Neutrophil (primary cell): ENCODE results near the gene ITM2B.

Experiments
- H3K27ac ChIP-seq: fragments of 200-600 bp; sonication (generic); 2 replicates; pipeline ENCODE4 v1.5.1; 2016; ENCODE audit warnings: mild to moderate bottlenecking, moderate library complexity
- H3K27me3 ChIP-seq: fragments of 200-600 bp; sonication (generic); 2 replicates; pipeline ENCODE4 v1.6.0; 2016; ENCODE audit warnings: mild to moderate bottlenecking
- H3K36me3 ChIP-seq: fragments of 200-600 bp; sonication (generic); 2 replicates; pipeline ENCODE4 v1.5.1; 2017
- H3K4me1 ChIP-seq, 2 experiments: fragments of 200-600 bp in 1 of 2; sonication (generic) in 1 of 2; 1 replicate in 1 of 2; 2 replicates in 1 of 2; pipeline versions ENCODE4 v1.5.1 to v1.6.1; 2013 to 2016; ENCODE audit warnings: low read depth in 1 of 2, low read length in 1 of 2, mild to moderate bottlenecking in 1 of 2, moderate library complexity in 1 of 2; ENCODE audit not compliant: control insufficient read depth in 1 of 2, insufficient read depth in 1 of 2
- H3K4me3 ChIP-seq, 2 experiments: fragments of 200-600 bp in 1 of 2; sonication (generic) in 1 of 2; 1 replicate in 1 of 2; 2 replicates in 1 of 2; pipeline ENCODE4 v1.5.1; 2013 to 2016; ENCODE audit warnings: low read depth in 1 of 2, low read length in 1 of 2, mild to moderate bottlenecking in 1 of 2, moderate library complexity in 1 of 2
- H3K9me3 ChIP-seq: fragments of 200-600 bp; sonication (generic); 2 replicates; pipeline ENCODE4 v1.5.1; 2016
- CTCF ChIP-seq: fragments of 200-600 bp; sonication (generic); IDR thresholded peaks from 2 replicates; pipeline ENCODE4 v1.5.1; 2016; ENCODE audit warnings: antibody characterized with exemption

The ITM2B gene

GRCh38 chr13:48233046-48233888, at the start of gene ITM2B:
ITM2B (plus strand) TSS chr13:48233206; CDS start chr13:48233361, 155 bp downstream.
- Histone ChIP-seq H3K27ac (peak within 1 kb of the TSS; percentile 99), H3K4me3 (peak within 1 kb of the TSS; percentile 84 to 89), H3K4me1 (peaks cover 39 to 53% of the 10 kb centered on the region in 2 experiments), H3K36me3 (peaks cover 26% of the 10 kb centered on the region), H3K27me3 (no peaks in the 10 kb centered on the region), H3K9me3 (no peaks in the 10 kb centered on the region)
- TF ChIP-seq CTCF = peak; percentile 33

- H3K4me1 ChIP-seq = peaks cover 0 to 2% of the 10 kb centered on the region in 2 experiments
- H3K36me3 ChIP-seq = no peaks in the 10 kb centered on the region
- no peak overlapping the region for H3K27ac ChIP-seq
- no peaks in the 10 kb centered on the region for H3K9me3 ChIP-seq
- H3K27me3 ChIP-seq = no peaks in the 10 kb centered on the region
- no peak overlapping the region for H3K4me3 ChIP-seq
- no peak for TF ChIP-seq CTCF
Observed at GRCh38 chr13:48184260-48184659, 48.7 kb upstream of the ITM2B start.

- Histone ChIP-seq H3K36me3 (no peaks in the 10 kb centered on the region), H3K9me3 (no peaks in the 10 kb centered on the region), H3K27ac (no peak overlapping the region), H3K4me1 (peaks cover 0 to 2% of the 10 kb centered on the region in 2 experiments), H3K27me3 (no peaks in the 10 kb centered on the region), H3K4me3 (no peak overlapping the region)
- no peak for TF ChIP-seq CTCF
Observed at GRCh38 chr13:48185018-48185417, 48.0 kb upstream of the ITM2B start.

GRCh38 chr13:48186722-48187121, 46.3 kb upstream of the ITM2B start:
- Histone ChIP-seq H3K27ac (no peak overlapping the region), H3K4me3 (no peak overlapping the region), H3K36me3 (no peaks in the 10 kb centered on the region), H3K9me3 (no peaks in the 10 kb centered on the region), H3K27me3 (no peaks in the 10 kb centered on the region), H3K4me1 (peaks cover under 1 to 2% of the 10 kb centered on the region in 2 experiments)
- no peak for TF ChIP-seq CTCF

GRCh38 chr13:48188131-48188530, 44.9 kb upstream of the ITM2B start:
- H3K9me3 ChIP-seq = no peaks in the 10 kb centered on the region
- H3K27me3 ChIP-seq = no peaks in the 10 kb centered on the region
- no peaks in the 10 kb centered on the region for H3K36me3 ChIP-seq
- TF ChIP-seq CTCF = no peak
- no peak overlapping the region for H3K4me3 ChIP-seq
- H3K27ac ChIP-seq = no peak overlapping the region
- H3K4me1 ChIP-seq = peaks cover 3 to 14% of the 10 kb centered on the region in 2 experiments
